CD14-positive monocyte (primary cell): ENCODE results near the gene CYSTM1. TPM values are rescaled to one million over a fixed set of nuclear protein-coding genes. Genes with fewer than 3 reads are reported as not detected.

Experiments used
- DNase-seq, 3 donors: peaks; one replicate each; pipeline ENCODE4 v3.0.0-alpha.2; 2011 to 2022
- H2AFZ ChIP-seq: 2 replicates; pipeline ENCODE4 v1.6.0; 2012; ENCODE audit warnings: mild to moderate bottlenecking, low read depth, low read length, inconsistent platforms; ENCODE audit not compliant: insufficient read depth, poor library complexity, severe bottlenecking
- H3K27ac ChIP-seq, 2 donors: 1 replicate in 1 of 2; 2 replicates in 1 of 2; pipeline ENCODE4 v1.5.1; 2012 to 2013; ENCODE audit warnings: low read length in 2 of 2, control low read depth in 1 of 2, inconsistent platforms in 1 of 2, low read depth in 1 of 2, mild to moderate bottlenecking in 1 of 2
- H3K27me3 ChIP-seq, 2 donors: one replicate each; pipeline versions ENCODE4 v1.6.0 to v1.6.1; 2011 to 2013; ENCODE audit warnings: low read length in 2 of 2; ENCODE audit not compliant: control insufficient read depth in 2 of 2, insufficient read depth in 2 of 2
- H3K36me3 ChIP-seq, 2 donors: replicated peaks in 1 of 2; 1 replicate in 1 of 2; 2 replicates in 1 of 2; pipeline versions ENCODE4 v1.5.1 to v1.6.1; 2012 to 2013; ENCODE audit warnings: low read length in 2 of 2, control low read depth in 1 of 2, inconsistent platforms in 1 of 2, mild to moderate bottlenecking in 1 of 2; ENCODE audit not compliant: insufficient read depth in 2 of 2, control insufficient read depth in 1 of 2
- H3K4me1 ChIP-seq, 2 donors: 1 replicate in 1 of 2; 2 replicates in 1 of 2; pipeline versions ENCODE4 v1.5.1 to v1.6.1; 2012 to 2013; ENCODE audit warnings: low read length in 2 of 2, control low read depth in 1 of 2, inconsistent platforms in 1 of 2, mild to moderate bottlenecking in 1 of 2, moderate library complexity in 1 of 2; ENCODE audit not compliant: insufficient read depth in 2 of 2, control insufficient read depth in 1 of 2
- H3K4me2 ChIP-seq: replicated peaks from 2 replicates; pipeline ENCODE3; 2012; ENCODE audit warnings: low read length, moderate library complexity, mild to moderate bottlenecking; ENCODE audit not compliant: poor library complexity, severe bottlenecking; ENCODE audit errors: extremely low read depth
- H3K4me3 ChIP-seq, 3 experiments: fragments of 200-600 bp in 1 of 3; sonication (generic) in 1 of 3; replicated peaks in 1 of 3; 1 replicate in 2 of 3; 2 replicates in 1 of 3; pipeline ENCODE4 v1.5.1; 2011 to 2013; ENCODE audit warnings: low read length in 3 of 3, mild to moderate bottlenecking in 3 of 3, control low read depth in 2 of 3, low read depth in 2 of 3, inconsistent platforms in 1 of 3, moderate library complexity in 1 of 3
- H3K79me2 ChIP-seq: 2 replicates; pipeline ENCODE4 v1.6.0; 2012; ENCODE audit warnings: mild to moderate bottlenecking, control low read depth, inconsistent platforms, low read length, moderate library complexity; ENCODE audit not compliant: insufficient read depth
- H3K9ac ChIP-seq: 2 replicates; pipeline ENCODE4 v1.6.0; 2017; ENCODE audit warnings: low read length, mild to moderate bottlenecking; ENCODE audit not compliant: insufficient read depth, poor library complexity, severe bottlenecking
- H3K9me3 ChIP-seq, 2 donors: replicated peaks in 1 of 2; 1 replicate in 1 of 2; 2 replicates in 1 of 2; pipeline versions ENCODE4 v1.5.1 to v1.6.1; 2012 to 2013; ENCODE audit warnings: low read length in 2 of 2, control low read depth in 1 of 2; ENCODE audit not compliant: control insufficient read depth in 1 of 2, insufficient read depth in 1 of 2
- H4K20me1 ChIP-seq: 2 replicates; pipeline ENCODE4 v1.6.0; 2012; ENCODE audit warnings: mild to moderate bottlenecking, low read length, control low read depth, moderate library complexity; ENCODE audit not compliant: insufficient read depth
- H3K27ac Mint-ChIP-seq, 7 donors: one replicate each; pipeline ENCODE4 v1.8.0; 2020; ENCODE audit warnings: mild to moderate bottlenecking in 7 of 7, mixed read lengths in 7 of 7, moderate library complexity in 6 of 7, inconsistent platforms in 2 of 7
- H3K27me3 Mint-ChIP-seq, 3 donors: one replicate each; pipeline ENCODE4 v1.8.0; 2021 to 2022; ENCODE audit warnings: low read depth in 3 of 3, mild to moderate bottlenecking in 3 of 3, mixed read lengths in 3 of 3, moderate library complexity in 3 of 3, inconsistent platforms in 1 of 3
- H3K36me3 Mint-ChIP-seq, 2 donors: one replicate each; pipeline ENCODE4 v1.8.0; 2020; ENCODE audit warnings: mixed read lengths in 2 of 2, inconsistent platforms in 1 of 2, mild to moderate bottlenecking in 1 of 2
- H3K4me1 Mint-ChIP-seq: one replicate; pipeline ENCODE4 v1.8.0; 2020; ENCODE audit warnings: mild to moderate bottlenecking, mixed read lengths
- H3K4me3 Mint-ChIP-seq, 2 donors: one replicate each; pipeline ENCODE4 v1.8.0; 2020; ENCODE audit warnings: mild to moderate bottlenecking in 2 of 2, mixed read lengths in 2 of 2, moderate library complexity in 1 of 2
- H3K9me3 Mint-ChIP-seq, 7 donors: one replicate each; pipeline ENCODE4 v1.8.0; 2020 to 2022; ENCODE audit warnings: mixed read lengths in 7 of 7, mild to moderate bottlenecking in 6 of 7, moderate library complexity in 6 of 7, inconsistent platforms in 2 of 7
- CTCF ChIP-seq: fragments of 200-600 bp; IDR thresholded peaks from one replicate; pipeline ENCODE4 v1.8.0; 2022; ENCODE audit warnings: antibody characterized with exemption, mild to moderate bottlenecking
- WGBS: methylation state at CpG from one replicate; pipeline ENCODE4 v1.1.5; 2013; ENCODE audit warnings: missing lambda C conversion rate; ENCODE audit not compliant: insufficient coverage; 5-methylcytosine and 5-hydroxymethylcytosine counted together
- intact Hi-C, 2 donors: fragments of 100-400 bp; cut with micrococcal nuclease; formaldehyde crosslinking; loops; one replicate each; pipeline versions ENCODE4 v1.15.0 to v1.15.1; 2023
- polyA plus RNA-seq, 3 donors: library from polyadenylated mRNA; depleted of rRNA in 1 of 3; unstranded in 2 of 3; stranded (reverse) in 1 of 3; fragments of 300-500 nt in 2 of 3; fragments of >200 nt in 1 of 3; fragmentation: Illumina TruSeq in 2 of 3; gene quantifications; 1 replicate in 2 of 3; 2 replicates in 1 of 3; pipeline ENCODE4 v1.2.3, GENCODE V29; 2012 to 2021

Gene CYSTM1
- polyA plus RNA-seq, 3 donors = 14.0 to 40.0 (median 36.7) TPM

GRCh38 chr5:140238756-140239155 is 63.8 kb downstream of the CYSTM1 start:
- Histone ChIP-seq H3K4me2 (no peak overlapping the region), H3K4me1 (peaks cover 45 to 53% of the 10 kb centered on the region in 2 donors), H3K9me3 (no peaks in the 10 kb centered on the region), H3K27ac (no peak overlapping the region), H3K27me3 (no peaks in the 10 kb centered on the region), H3K79me2 (no peaks in the 10 kb centered on the region), H3K36me3 (no peaks in the 10 kb centered on the region), H3K4me3 (no peak overlapping the region), H4K20me1 (no peaks in the 10 kb centered on the region), H3K9ac (no peak overlapping the region), H2AFZ (no peak overlapping the region)
- Mint-ChIP-seq H3K4me1 (peaks cover 48% of the 10 kb centered on the region), H3K36me3 (peaks cover 3 to 11% of the 10 kb centered on the region in 2 donors), H3K4me3 (no peak overlapping the region), H3K27me3 (peaks cover 0 to 2% (median 0%) of the 10 kb centered on the region in 3 donors), H3K9me3 (peaks cover 0 to 3% (median 0%) of the 10 kb centered on the region in 7 donors), H3K27ac (no peak overlapping the region)
- TF ChIP-seq CTCF = no peak
- 91% methylated on average over 5 of the region's 6 CpGs for WGBS
- intact Hi-C loops = loop anchor here in 1 of 2 donors (10.0 kb wide), 1 partner anchor 54 kb away; no protein-coding TSS in a partner anchor
- no peak for DNase-seq

GRCh38 chr5:140239461-140239860 is 64.5 kb downstream of the CYSTM1 start:
- intact Hi-C loops = loop anchor here in 1 of 2 donors (10.0 kb wide), 1 partner anchor 55 kb away; no protein-coding TSS in a partner anchor
- no peak for DNase-seq
- Mint-ChIP-seq H3K9me3 (peaks cover 0 to 3% (median 0%) of the 10 kb centered on the region in 7 donors), H3K36me3 (peaks cover 2 to 15% of the 10 kb centered on the region in 2 donors), H3K27ac (no peak overlapping the region), H3K27me3 (peaks cover 0 to 2% (median 0%) of the 10 kb centered on the region in 3 donors), H3K4me3 (no peak overlapping the region), H3K4me1 (peaks cover 50% of the 10 kb centered on the region)
- Histone ChIP-seq H3K9me3 (no peaks in the 10 kb centered on the region), H3K9ac (no peak overlapping the region), H2AFZ (no peak overlapping the region), H3K27me3 (no peaks in the 10 kb centered on the region), H3K4me2 (no peak overlapping the region), H3K4me1 (peaks cover 45 to 54% of the 10 kb centered on the region in 2 donors), H3K79me2 (no peaks in the 10 kb centered on the region), H3K27ac (no peak overlapping the region), H3K36me3 (no peaks in the 10 kb centered on the region), H3K4me3 (no peak overlapping the region), H4K20me1 (no peaks in the 10 kb centered on the region)
- no peak for TF ChIP-seq CTCF
- WGBS = 100% methylated on average over 2 of the region's 5 CpGs
